Peyer's patch (tissue), 4 donors: Measurements from ENCODE around the gene AGFG1.

Experiments used
- CTCF ChIP-seq, 6 experiments: fragments of 450-650 bp in 4 of 6; fragments of 200-600 bp in 2 of 6; sonication (generic) in 1 of 6; IDR thresholded peaks; one replicate each; pipeline ENCODE4 v1.5.1; 2017 to 2019; ENCODE audit warnings: antibody characterized with exemption in 6 of 6, mild to moderate bottlenecking in 3 of 6, moderate library complexity in 1 of 6
- POLR2A ChIP-seq, 2 donors: fragments of 450-650 bp; IDR thresholded peaks; one replicate each; pipeline ENCODE4 v1.5.1; 2017; ENCODE audit warnings: antibody characterized with exemption in 2 of 2, mild to moderate bottlenecking in 2 of 2, moderate library complexity in 2 of 2

- TF ChIP-seq CTCF (IDR thresholded peaks at IDR 0.05) (no peak), POLR2A (IDR thresholded peaks at IDR 0.05) (no peak)
These were observed 7.1 kb upstream of the AGFG1 start for GRCh38 chr2:227464851-227465250.
